ENCODE results near the gene PRDM4.
A peak's percentile ranks its signal among the peaks of the same experiment; 100 is the strongest.

PRDM4 gene

GRCh38 chr12:107684990-107685359 is 76.0 kb downstream of the PRDM4 start (continued):
- TF ChIP-seq ZNF639 (tag by site-specific recombination; IDR thresholded peaks at IDR 0.05) (no peak), ZNF76 (tag by site-specific recombination; IDR thresholded peaks at IDR 0.05; ENCODE audit: borderline replicate concordance, low read depth) (peak; percentile 47), PATZ1 (tag by site-specific recombination; IDR thresholded peaks at IDR 0.05) (no peak), PBX3 (CRISPR knock-in tag; IDR thresholded peaks at IDR 0.05) (no peak), ZNF169 (tag by site-specific recombination; IDR thresholded peaks at IDR 0.05) (no peak), GLIS2 (tag by site-specific recombination; IDR thresholded peaks at IDR 0.05) (no peak), ZBTB11 (tag by site-specific recombination; conservative IDR thresholded peaks at IDR 0.05; ENCODE audit: low read depth) (peak; percentile 73), GFI1B (tag by site-specific recombination; IDR thresholded peaks at IDR 0.05) (no peak), GLIS1 (tag by site-specific recombination; IDR thresholded peaks at IDR 0.05) (peak; percentile 82), ZNF248 (tag by site-specific recombination; IDR thresholded peaks at IDR 0.05) (no peak)
- TF ChIP-seq, protein P1, sequence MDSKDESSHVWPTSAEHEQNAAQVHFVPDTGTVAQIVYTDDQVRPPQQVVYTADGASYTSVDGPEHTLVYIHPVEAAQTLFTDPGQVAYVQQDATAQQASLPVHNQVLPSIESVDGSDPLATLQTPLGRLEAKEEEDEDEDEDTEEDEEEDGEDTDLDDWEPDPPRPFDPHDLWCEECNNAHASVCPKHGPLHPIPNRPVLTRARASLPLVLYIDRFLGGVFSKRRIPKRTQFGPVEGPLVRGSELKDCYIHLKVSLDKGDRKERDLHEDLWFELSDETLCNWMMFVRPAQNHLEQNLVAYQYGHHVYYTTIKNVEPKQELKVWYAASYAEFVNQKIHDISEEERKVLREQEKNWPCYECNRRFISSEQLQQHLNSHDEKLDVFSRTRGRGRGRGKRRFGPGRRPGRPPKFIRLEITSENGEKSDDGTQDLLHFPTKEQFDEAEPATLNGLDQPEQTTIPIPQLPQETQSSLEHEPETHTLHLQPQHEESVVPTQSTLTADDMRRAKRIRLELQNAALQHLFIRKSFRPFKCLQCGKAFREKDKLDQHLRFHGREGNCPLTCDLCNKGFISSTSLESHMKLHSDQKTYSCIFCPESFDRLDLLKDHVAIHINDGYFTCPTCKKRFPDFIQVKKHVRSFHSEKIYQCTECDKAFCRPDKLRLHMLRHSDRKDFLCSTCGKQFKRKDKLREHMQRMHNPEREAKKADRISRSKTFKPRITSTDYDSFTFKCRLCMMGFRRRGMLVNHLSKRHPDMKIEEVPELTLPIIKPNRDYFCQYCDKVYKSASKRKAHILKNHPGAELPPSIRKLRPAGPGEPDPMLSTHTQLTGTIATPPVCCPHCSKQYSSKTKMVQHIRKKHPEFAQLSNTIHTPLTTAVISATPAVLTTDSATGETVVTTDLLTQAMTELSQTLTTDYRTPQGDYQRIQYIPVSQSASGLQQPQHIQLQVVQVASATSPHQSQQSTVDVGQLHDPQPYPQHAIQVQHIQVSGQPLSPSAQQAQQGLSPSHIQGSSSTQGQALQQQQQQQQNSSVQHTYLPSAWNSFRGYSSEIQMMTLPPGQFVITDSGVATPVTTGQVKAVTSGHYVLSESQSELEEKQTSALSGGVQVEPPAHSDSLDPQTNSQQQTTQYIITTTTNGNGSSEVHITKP (tag by site-specific recombination; IDR thresholded peaks at IDR 0.05): peak; percentile 37; the same call in 1 of the 2 replicates

GRCh38 chr12:107684029-107684795 is 76.7 kb downstream of the PRDM4 start:
- Histone ChIP-seq H3K4me3 (ENCODE audit: low read depth, low read length) (no peak overlapping the region), H3K36me3 (ENCODE audit: control insufficient read depth in 2 of 2, insufficient read depth in 1 of 2, low read length in 2 of 2) (peaks cover 10 to 13% of the 10 kb centered on the region in 2 experiments), H3K9me3 (ENCODE audit: control insufficient read depth, insufficient read depth, low read depth, low read length) (no peaks in the 10 kb centered on the region), H3K4me1 (ENCODE audit: control insufficient read depth, insufficient read depth, low read length) (peaks cover 4% of the 10 kb centered on the region; the same call in 1 of the 2 replicates), H3K27ac (ENCODE audit: extremely low read depth, low read depth, low read length) (no peak overlapping the region)
- POLR2A ChIA-PET: no interaction called here
- CTCF ChIA-PET: interaction anchor here (0.6 to 1.5 kb wide), 2 partner anchors 8 to 13 kb away, joined by 3 to 15 read pairs; no protein-coding TSS in a partner anchor
- TF ChIP-seq PRDM4 (tag by site-specific recombination; IDR thresholded peaks at IDR 0.05) (no peak), ZNF350 (tag by site-specific recombination; IDR thresholded peaks at IDR 0.05) (no peak), KLF1 (tag by site-specific recombination; IDR thresholded peaks at IDR 0.05) (no peak), BCL11A (tag by site-specific recombination; IDR thresholded peaks at IDR 0.05; ENCODE audit: low read depth) (no peak), ZFHX2 (tag by site-specific recombination; conservative IDR thresholded peaks at IDR 0.05) (peak; percentile 76), ZNF544 (tag by site-specific recombination; IDR thresholded peaks at IDR 0.05) (no peak)
- TF ChIP-seq, protein P2, sequence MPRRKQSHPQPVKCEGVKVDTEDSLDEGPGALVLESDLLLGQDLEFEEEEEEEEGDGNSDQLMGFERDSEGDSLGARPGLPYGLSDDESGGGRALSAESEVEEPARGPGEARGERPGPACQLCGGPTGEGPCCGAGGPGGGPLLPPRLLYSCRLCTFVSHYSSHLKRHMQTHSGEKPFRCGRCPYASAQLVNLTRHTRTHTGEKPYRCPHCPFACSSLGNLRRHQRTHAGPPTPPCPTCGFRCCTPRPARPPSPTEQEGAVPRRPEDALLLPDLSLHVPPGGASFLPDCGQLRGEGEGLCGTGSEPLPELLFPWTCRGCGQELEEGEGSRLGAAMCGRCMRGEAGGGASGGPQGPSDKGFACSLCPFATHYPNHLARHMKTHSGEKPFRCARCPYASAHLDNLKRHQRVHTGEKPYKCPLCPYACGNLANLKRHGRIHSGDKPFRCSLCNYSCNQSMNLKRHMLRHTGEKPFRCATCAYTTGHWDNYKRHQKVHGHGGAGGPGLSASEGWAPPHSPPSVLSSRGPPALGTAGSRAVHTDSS (tag by site-specific recombination; IDR thresholded peaks at IDR 0.05): no peak

All from HEK293 (cell line).